BLaER1 treated with 17β-estradiol and CSF1 and Interleukin-3, amounts not matched to agents 10 nM and 100 nM (cell line): ENCODE data around the gene ICOS.
A peak's percentile ranks its signal among the peaks of the same experiment; 100 is the strongest.
"Not testable (repeated sequence)": the region's sequence is repeated elsewhere in the genome, so short reads cannot be mapped to it uniquely, and the experiment has no call there.

Experiments
- H3K27ac ChIP-seq, 11 experiments: shearing (Covaris generic); formaldehyde crosslinking; 2 replicates each; pipeline ENCODE4 v1.8.1; 2022
- H3K27me3 ChIP-seq, 11 experiments: shearing (Covaris generic); formaldehyde crosslinking; 2 replicates each; pipeline ENCODE4 v1.8.1; 2022
- H3K36me3 ChIP-seq, 11 experiments: shearing (Covaris generic); formaldehyde crosslinking; 2 replicates each; pipeline ENCODE4 v1.8.1; 2022
- H3K4me1 ChIP-seq, 10 experiments: shearing (Covaris generic); formaldehyde crosslinking; 2 replicates each; pipeline ENCODE4 v1.8.1; 2022
- H3K4me2 ChIP-seq, 11 experiments: shearing (Covaris generic); formaldehyde crosslinking; 2 replicates each; pipeline ENCODE4 v1.8.1; 2022
- H3K4me3 ChIP-seq, 10 experiments: shearing (Covaris generic); formaldehyde crosslinking; 2 replicates each; pipeline ENCODE4 v1.8.1; 2022
- H3K9ac ChIP-seq, 11 experiments: shearing (Covaris generic); formaldehyde crosslinking; 2 replicates each; pipeline ENCODE4 v1.8.1; 2022
- H3K9me3 ChIP-seq, 11 experiments: shearing (Covaris generic); formaldehyde crosslinking; replicated peaks in 1 of 11; 2 replicates each; pipeline ENCODE4 v1.8.1; 2022
- H4K20me1 ChIP-seq, 11 experiments: shearing (Covaris generic); formaldehyde crosslinking; 2 replicates each; pipeline ENCODE4 v1.8.1; 2022
- Cebpa-rat ChIP-seq, 11 experiments: shearing (Covaris generic); IDR thresholded peaks; 2 replicates each; pipeline ENCODE4 v1.8.1; 2022

The ICOS gene

GRCh38 chr2:203925512-203926158 lies 10.9 kb upstream of the ICOS start:
- no peak overlapping the region for H3K9ac ChIP-seq

DNA sequence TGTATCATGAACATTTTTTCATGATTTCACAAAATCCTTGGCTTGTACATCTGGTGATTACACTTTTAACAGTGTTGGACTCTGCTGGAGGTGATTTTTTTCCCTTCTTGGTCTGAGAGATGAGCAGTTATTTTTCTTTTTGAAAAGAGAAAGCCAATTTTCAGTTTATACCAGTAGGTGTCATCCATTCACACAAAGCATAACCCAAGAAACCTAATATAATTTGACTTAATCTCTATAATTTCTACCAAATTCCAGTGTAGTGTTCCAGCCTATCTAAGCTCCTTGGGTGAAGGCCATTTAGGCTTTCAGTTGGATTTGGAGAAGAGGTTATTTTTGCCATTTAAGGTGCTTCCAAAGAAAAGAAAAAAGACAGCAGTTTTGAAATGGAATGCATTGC lies 7.7 kb upstream of the ICOS start:
- Histone ChIP-seq H3K27ac (no peak overlapping the region), H3K36me3 (no peaks in the 10 kb centered on the region), H4K20me1 (no peaks in the 10 kb centered on the region), H3K27me3 (no peaks in the 10 kb centered on the region), H3K9ac (no peak overlapping the region), H3K4me3 (no peak overlapping the region), H3K4me2 (no peak overlapping the region), H3K9me3 (0 out of 22 replicates have a peak, but pooled peaks cover 0 to 5% (median 0%) of the 10 kb centered on the region in 11 experiments), H3K4me1 (peaks cover 0 to 8% (median 0%) of the 10 kb centered on the region in 10 experiments; a peak in 3 of 20 replicates)
- no peak for TF ChIP-seq Cebpa-rat (IDR thresholded peaks at IDR 0.05)

More at GRCh38 chr2:203925512-203926158, 10.9 kb upstream of the ICOS start:
- Histone ChIP-seq H3K27me3 (no peaks in the 10 kb centered on the region), H4K20me1 (no peaks in the 10 kb centered on the region), H3K4me3 (no peak overlapping the region), H3K4me1 (peaks cover 0 to 5% (median 0%) of the 10 kb centered on the region in 10 experiments; a peak in 1 of 20 replicates), H3K9me3 (0 out of 22 replicates have a peak, but pooled peaks cover 0 to 5% (median 0%) of the 10 kb centered on the region in 11 experiments), H3K27ac (no peak overlapping the region), H3K36me3 (no peaks in the 10 kb centered on the region), H3K4me2 (no peak overlapping the region)
- no peak for TF ChIP-seq Cebpa-rat (IDR thresholded peaks at IDR 0.05)

DNA sequence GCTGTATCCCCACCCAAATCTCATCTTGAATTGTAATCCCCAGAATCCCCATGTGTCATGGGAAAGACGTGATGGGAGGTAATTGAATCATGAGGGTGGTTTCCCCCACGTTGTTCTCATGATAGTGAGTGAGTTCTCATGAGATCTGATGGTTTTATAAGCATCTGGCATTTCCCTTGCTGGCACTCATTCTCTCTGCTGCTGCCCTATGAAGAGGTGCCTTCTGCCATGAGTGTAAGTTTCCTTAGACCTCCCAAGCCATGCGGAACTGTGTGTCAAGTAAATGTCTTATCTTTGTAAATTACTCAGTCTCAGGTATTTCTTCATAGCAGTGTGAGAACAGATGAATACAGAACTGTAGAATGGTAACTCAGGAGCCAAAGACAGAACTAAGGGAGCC lies 5.3 kb upstream of the ICOS start:
- not testable (repeated sequence) for H3K27me3 ChIP-seq, H3K27ac ChIP-seq, H3K36me3 ChIP-seq, H3K9me3 ChIP-seq, H4K20me1 ChIP-seq, H3K9ac ChIP-seq, H3K4me2 ChIP-seq, H3K4me3 ChIP-seq
- peaks cover 0 to 13% (median 0%) of the 10 kb centered on the region in 10 experiments; a peak in 3 of 20 replicates for H3K4me1 ChIP-seq

- H3K27ac ChIP-seq, result no peak overlapping the region
- peak overlapping the region in 2 of 11 experiments; percentile 21 to 34; a peak in 3 of 22 replicates for H3K4me2 ChIP-seq
- H3K9ac ChIP-seq, result no peak overlapping the region
These were observed 2.5 kb upstream of the ICOS start for GRCh38 chr2:203934041-203934492.

GRCh38 chr2:203934711-203935438 lies 1.7 kb upstream of the ICOS start:
- H3K9ac ChIP-seq, result no peak overlapping the region
- 0 out of 22 replicates have a peak, but pooled peaks cover 0 to 5% (median 0%) of the 10 kb centered on the region in 11 experiments for H3K9me3 ChIP-seq
- peaks cover 0 to 10% (median 0%) of the 10 kb centered on the region in 10 experiments; a peak in 3 of 20 replicates for H3K4me1 ChIP-seq
- no peak overlapping the region for H3K27ac ChIP-seq
- no peak overlapping the region for H3K4me3 ChIP-seq
- no peaks in the 10 kb centered on the region for H3K36me3 ChIP-seq
- H3K4me2 ChIP-seq, result no peak overlapping the region
- no peaks in the 10 kb centered on the region for H4K20me1 ChIP-seq
- no peaks in the 10 kb centered on the region for H3K27me3 ChIP-seq
- no peak for TF ChIP-seq Cebpa-rat (IDR thresholded peaks at IDR 0.05)

More at GRCh38 chr2:203934041-203934492, 2.5 kb upstream of the ICOS start:
- H4K20me1 ChIP-seq, result no peaks in the 10 kb centered on the region
- H3K9me3 ChIP-seq, result 0 out of 22 replicates have a peak, but pooled peaks cover 0 to 5% (median 0%) of the 10 kb centered on the region in 11 experiments
- H3K4me3 ChIP-seq, result no peak overlapping the region
- peaks cover 0 to 10% (median 0%) of the 10 kb centered on the region in 10 experiments; a peak in 3 of 20 replicates for H3K4me1 ChIP-seq
- no peak for TF ChIP-seq Cebpa-rat (IDR thresholded peaks at IDR 0.05)
- no peaks in the 10 kb centered on the region for H3K27me3 ChIP-seq
- no peaks in the 10 kb centered on the region for H3K36me3 ChIP-seq

GRCh38 chr2:203935568-203935967 lies 995 bp upstream of the ICOS start:
- no peak for TF ChIP-seq Cebpa-rat (IDR thresholded peaks at IDR 0.05)
- no peaks in the 10 kb centered on the region for H3K36me3 ChIP-seq
- no peak overlapping the region for H3K27ac ChIP-seq
- no peak overlapping the region for H3K9ac ChIP-seq
- H4K20me1 ChIP-seq, result no peaks in the 10 kb centered on the region
- no peak overlapping the region for H3K4me3 ChIP-seq
- no peak overlapping the region for H3K4me2 ChIP-seq
- no peaks in the 10 kb centered on the region for H3K27me3 ChIP-seq
- H3K4me1 ChIP-seq, result peaks cover 0 to 10% (median 0%) of the 10 kb centered on the region in 10 experiments; a peak in 3 of 20 replicates
- H3K9me3 ChIP-seq, result 0 out of 22 replicates have a peak, but pooled peaks cover 0 to under 1% (median 0%) of the 10 kb centered on the region in 11 experiments

GRCh38 chr2:203936949-203937348 lies 386 bp downstream of the ICOS start:
- Histone ChIP-seq H3K4me2 (no peak overlapping the region; a peak in 1 of 22 replicates), H3K27me3 (no peaks in the 10 kb centered on the region), H3K9me3 (no peaks in the 10 kb centered on the region), H3K9ac (no peak overlapping the region), H4K20me1 (no peaks in the 10 kb centered on the region), H3K4me1 (peaks cover 0 to 10% (median 0%) of the 10 kb centered on the region in 10 experiments; a peak in 3 of 20 replicates), H3K36me3 (no peaks in the 10 kb centered on the region), H3K27ac (no peak overlapping the region), H3K4me3 (no peak overlapping the region)
- no peak for TF ChIP-seq Cebpa-rat (IDR thresholded peaks at IDR 0.05)

DNA sequence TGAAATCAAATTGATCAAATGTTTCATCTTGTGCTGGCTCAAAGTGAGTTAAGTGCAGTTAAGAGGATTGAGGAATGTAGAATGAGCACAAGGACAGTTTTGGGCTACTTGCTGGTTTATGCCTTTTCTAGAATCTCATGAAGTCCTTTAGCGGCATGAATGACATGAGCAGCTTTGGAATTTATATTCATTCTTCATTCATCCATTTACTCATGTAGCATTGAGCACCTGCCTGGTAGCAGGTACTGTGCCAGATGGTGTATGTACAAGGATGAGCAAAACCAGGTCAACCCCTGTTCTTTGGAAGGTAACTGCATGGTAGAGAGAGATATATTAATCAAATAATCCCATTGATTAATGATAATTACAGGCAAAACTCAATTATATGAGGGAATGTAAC lies 1.2 kb downstream of the ICOS start:
- Histone ChIP-seq H3K4me3 (no peak overlapping the region), H4K20me1 (no peaks in the 10 kb centered on the region), H3K4me2 (no peak overlapping the region), H3K9ac (no peak overlapping the region), H3K36me3 (no peaks in the 10 kb centered on the region), H3K27me3 (no peaks in the 10 kb centered on the region), H3K27ac (no peak overlapping the region), H3K9me3 (no peaks in the 10 kb centered on the region), H3K4me1 (peaks cover 0 to 10% (median 0%) of the 10 kb centered on the region in 10 experiments; a peak in 3 of 20 replicates)
- no peak for TF ChIP-seq Cebpa-rat (IDR thresholded peaks at IDR 0.05)

DNA sequence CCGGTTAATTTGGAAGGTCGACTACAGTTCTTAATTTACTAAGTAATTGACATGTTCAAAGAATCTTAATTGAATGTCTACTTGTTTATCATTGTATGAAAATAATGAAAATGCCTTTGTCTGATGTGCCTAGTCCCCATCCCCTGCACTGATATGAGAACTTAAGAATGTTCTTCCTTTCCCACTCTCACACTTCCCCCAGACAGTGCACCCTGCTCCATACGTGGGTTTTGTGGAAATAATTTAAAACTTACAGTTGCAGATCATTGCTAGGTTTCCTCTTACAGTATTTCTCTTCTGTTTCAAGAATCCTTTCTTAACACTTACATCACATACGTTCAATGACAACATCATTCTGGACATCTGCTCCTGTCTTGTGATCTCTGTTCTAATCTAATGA lies 3.5 kb downstream of the ICOS start:
- Histone ChIP-seq H3K9me3 (peaks cover 0 to 11% (median 6%) of the 10 kb centered on the region in 11 experiments; a peak in 10 of 22 replicates), H3K27me3 (no peaks in the 10 kb centered on the region), H3K9ac (no peak overlapping the region), H3K4me3 (no peak overlapping the region), H3K36me3 (no peaks in the 10 kb centered on the region), H3K27ac (no peak overlapping the region), H3K4me1 (no peaks in the 10 kb centered on the region), H3K4me2 (no peak overlapping the region), H4K20me1 (no peaks in the 10 kb centered on the region)
- no peak for TF ChIP-seq Cebpa-rat (IDR thresholded peaks at IDR 0.05)

- not testable (repeated sequence) for H3K4me1 ChIP-seq, H3K27me3 ChIP-seq, H3K4me2 ChIP-seq, H3K4me3 ChIP-seq, H3K36me3 ChIP-seq, H3K27ac ChIP-seq, H3K9ac ChIP-seq, H4K20me1 ChIP-seq
- H3K9me3 ChIP-seq, result peaks cover 0 to 11% (median 6%) of the 10 kb centered on the region in 11 experiments; a peak in 10 of 22 replicates
These were observed 7.2 kb downstream of the ICOS start for GRCh38 chr2:203943493-203944382.
